ENCODE measurements around the gene DNAH14. TPM values are rescaled to one million over a fixed set of nuclear protein-coding genes. Genes with fewer than 3 reads are reported as not detected.
A peak's percentile ranks its signal among the peaks of the same experiment; 100 is the strongest.

The DNAH14 gene
- total and polyA plus RNA-seq, 2 experiments from 2014 or later = 13.5 to 40.8 TPM

GRCh38 chr1:225355863-225356262 lies 426.4 kb downstream of the DNAH14 start:
- TF ChIP-seq CTCF (IDR thresholded peaks at IDR 0.05; ENCODE audit: low read depth, low read length) = no peak
- no peak overlapping the region for H3K27ac ChIP-seq
- H3K4me3 ChIP-seq = no peak overlapping the region
- H3K27me3 ChIP-seq = no peaks in the 10 kb centered on the region
- no peak for DNase-seq (ENCODE audit: low read depth in 1 of 2, low spot score in 1 of 2)
- H3K4me1 ChIP-seq (ENCODE audit: low read depth) = no peaks in the 10 kb centered on the region
- no peaks in the 10 kb centered on the region for H3K9me3 ChIP-seq (ENCODE audit: low read depth)
- no peaks in the 10 kb centered on the region for H3K36me3 ChIP-seq

GRCh38 chr1:225360119-225360518 lies 430.6 kb downstream of the DNAH14 start:
- Histone ChIP-seq H3K36me3 (no peaks in the 10 kb centered on the region), H3K4me1 (ENCODE audit: low read depth) (no peaks in the 10 kb centered on the region), H3K27ac (no peak overlapping the region), H3K9me3 (ENCODE audit: low read depth) (no peaks in the 10 kb centered on the region), H3K4me3 (no peak overlapping the region), H3K27me3 (no peaks in the 10 kb centered on the region)
- TF ChIP-seq CTCF (IDR thresholded peaks at IDR 0.05; ENCODE audit: low read depth, low read length) = no peak
- no peak for DNase-seq (ENCODE audit: low read depth in 1 of 2, low spot score in 1 of 2)

GRCh38 chr1:225361176-225361575 lies 431.7 kb downstream of the DNAH14 start:
- no peaks in the 10 kb centered on the region for H3K27me3 ChIP-seq
- no peak for DNase-seq (ENCODE audit: low read depth in 1 of 2, low spot score in 1 of 2)
- no peak for TF ChIP-seq CTCF (IDR thresholded peaks at IDR 0.05; ENCODE audit: low read depth, low read length)
- H3K36me3 ChIP-seq = no peaks in the 10 kb centered on the region
- no peaks in the 10 kb centered on the region for H3K9me3 ChIP-seq (ENCODE audit: low read depth)
- no peak overlapping the region for H3K4me3 ChIP-seq
- H3K27ac ChIP-seq = no peak overlapping the region
- peaks cover 8% of the 10 kb centered on the region for H3K4me1 ChIP-seq (ENCODE audit: low read depth)

- Histone ChIP-seq H3K36me3 (no peaks in the 10 kb centered on the region), H3K4me3 (no peak overlapping the region), H3K27ac (no peak overlapping the region), H3K27me3 (no peaks in the 10 kb centered on the region), H3K4me1 (ENCODE audit: low read depth) (peaks cover 23% of the 10 kb centered on the region), H3K9me3 (ENCODE audit: low read depth) (no peaks in the 10 kb centered on the region)
- TF ChIP-seq CTCF (IDR thresholded peaks at IDR 0.05; ENCODE audit: low read depth, low read length) = no peak
- DNase-seq (ENCODE audit: low read depth in 1 of 2, low spot score in 1 of 2) = no peak
These were observed 433.3 kb downstream of the DNAH14 start for GRCh38 chr1:225362805-225363204.

- H3K4me3 ChIP-seq = no peak overlapping the region
- H3K27ac ChIP-seq = no peak overlapping the region
- H3K27me3 ChIP-seq = no peaks in the 10 kb centered on the region
- no peaks in the 10 kb centered on the region for H3K36me3 ChIP-seq
- H3K9me3 ChIP-seq (ENCODE audit: low read depth) = no peaks in the 10 kb centered on the region
- no peak for DNase-seq (ENCODE audit: low read depth in 1 of 2, low spot score in 1 of 2)
- peaks cover 23% of the 10 kb centered on the region for H3K4me1 ChIP-seq (ENCODE audit: low read depth)
- TF ChIP-seq CTCF (IDR thresholded peaks at IDR 0.05; ENCODE audit: low read depth, low read length) = no peak
These were observed 435.0 kb downstream of the DNAH14 start for GRCh38 chr1:225364439-225364838.

GRCh38 chr1:225366018-225366417 lies 436.5 kb downstream of the DNAH14 start:
- Histone ChIP-seq H3K9me3 (ENCODE audit: low read depth) (no peaks in the 10 kb centered on the region), H3K4me1 (ENCODE audit: low read depth) (peaks cover 23% of the 10 kb centered on the region), H3K27me3 (no peaks in the 10 kb centered on the region), H3K4me3 (no peak overlapping the region), H3K27ac (peak overlapping the region; percentile 38), H3K36me3 (no peaks in the 10 kb centered on the region)
- no peak for TF ChIP-seq CTCF (IDR thresholded peaks at IDR 0.05; ENCODE audit: low read depth, low read length)
- DNase-seq (ENCODE audit: low read depth in 1 of 2, low spot score in 1 of 2) = no peak

Measured in cardiac muscle cell (in vitro differentiated cells and primary cell).